Naive thymus-derived CD4-positive, alpha-beta T cell (primary cell): ENCODE data around the gene GSTCD. TPM values are rescaled to one million over a fixed set of nuclear protein-coding genes. Genes with fewer than 3 reads are reported as not detected.
"Not testable (repeated sequence)": the region's sequence is repeated elsewhere in the genome, so short reads cannot be mapped to it uniquely, and the experiment has no call there.

Source experiments
- ATAC-seq: fragments of 150-1000 bp; cut with Tn5 transposase; 2 replicates; pipeline ENCODE4 v1.10.0; 2021; ENCODE audit warnings: mild to moderate bottlenecking, moderate library complexity
- CTCF ChIA-PET: fragments of 350-600 bp; sonication (Branson Sonifier 250); formaldehyde crosslinking; loops from one replicate; lab custom pipeline; 2021; ENCODE audit warnings: antibody characterized with exemption; lab: Charles Lee
- POLR2A ChIA-PET: fragments of 350-600 bp; sonication (Branson Sonifier 250); formaldehyde crosslinking; loops from one replicate; lab custom pipeline; 2021; ENCODE audit warnings: antibody characterized with exemption, inconsistent platforms; lab: Charles Lee
- DNase-seq, 9 donors: peaks; one replicate each; pipeline versions ENCODE4 v3.0.0 to v3.0.0-alpha.2; 2020 to 2022; ENCODE audit warnings: mixed read lengths in 1 of 9
- H3K27ac ChIP-seq: one replicate; pipeline ENCODE4 v1.7.0; 2013; ENCODE audit warnings: mild to moderate bottlenecking, low read depth, low read length, moderate library complexity
- H3K27me3 ChIP-seq, 2 donors: one replicate each; pipeline ENCODE4 v1.7.0; 2013; ENCODE audit warnings: low read length in 2 of 2, mild to moderate bottlenecking in 2 of 2, moderate library complexity in 2 of 2; ENCODE audit not compliant: control insufficient read depth in 2 of 2, insufficient read depth in 2 of 2
- H3K36me3 ChIP-seq, 3 experiments: 1 replicate in 2 of 3; 2 replicates in 1 of 3; pipeline ENCODE4 v1.7.0; 2013; ENCODE audit warnings: low read length in 3 of 3, mild to moderate bottlenecking in 3 of 3, moderate library complexity in 1 of 3; ENCODE audit not compliant: insufficient read depth in 3 of 3, control insufficient read depth in 2 of 3
- H3K4me1 ChIP-seq, 2 donors: one replicate each; pipeline ENCODE4 v1.7.0; 2013; ENCODE audit warnings: low read length in 2 of 2, mild to moderate bottlenecking in 2 of 2, moderate library complexity in 1 of 2; ENCODE audit not compliant: control insufficient read depth in 2 of 2, insufficient read depth in 2 of 2
- H3K4me3 ChIP-seq: 2 replicates; pipeline ENCODE4 v1.7.0; 2013; ENCODE audit warnings: mild to moderate bottlenecking, low read length
- H3K9me3 ChIP-seq, 3 experiments: 1 replicate in 2 of 3; 2 replicates in 1 of 3; pipeline ENCODE4 v1.7.0; 2013; ENCODE audit warnings: low read length in 3 of 3; ENCODE audit not compliant: control insufficient read depth in 2 of 3
- H3K27ac Mint-ChIP-seq, 9 donors: one replicate each; pipeline ENCODE4 v1.8.0; 2020 to 2022; ENCODE audit warnings: mixed read lengths in 9 of 9, mild to moderate bottlenecking in 8 of 9, moderate library complexity in 5 of 9, inconsistent platforms in 2 of 9
- H3K27me3 Mint-ChIP-seq, 5 donors: one replicate each; pipeline ENCODE4 v1.8.0; 2021 to 2022; ENCODE audit warnings: mixed read lengths in 5 of 5, mild to moderate bottlenecking in 1 of 5
- H3K36me3 Mint-ChIP-seq, 5 donors: one replicate each; pipeline ENCODE4 v1.8.0; 2020 to 2022; ENCODE audit warnings: mixed read lengths in 5 of 5, mild to moderate bottlenecking in 3 of 5, inconsistent platforms in 1 of 5
- H3K4me1 Mint-ChIP-seq, 7 donors: one replicate each; pipeline ENCODE4 v1.8.0; 2020 to 2022; ENCODE audit warnings: mixed read lengths in 7 of 7, mild to moderate bottlenecking in 3 of 7, inconsistent platforms in 1 of 7
- H3K4me3 Mint-ChIP-seq, 10 donors: one replicate each; pipeline ENCODE4 v1.8.0; 2020 to 2022; ENCODE audit warnings: mild to moderate bottlenecking in 10 of 10, mixed read lengths in 10 of 10, moderate library complexity in 6 of 10, inconsistent platforms in 2 of 10
- H3K9me3 Mint-ChIP-seq, 11 donors: one replicate each; pipeline ENCODE4 v1.8.0; 2020 to 2022; ENCODE audit warnings: mixed read lengths in 11 of 11, mild to moderate bottlenecking in 4 of 11, inconsistent platforms in 1 of 11, moderate library complexity in 1 of 11
- intact Hi-C, 2 donors: fragments of 100-400 bp; cut with micrococcal nuclease; formaldehyde crosslinking; loops; one replicate each; pipeline ENCODE4 v1.15.1; 2023
- polyA plus RNA-seq, 2 donors: library from polyadenylated mRNA; unstranded; fragments of 300-500 nt; fragmentation: Illumina TruSeq; gene quantifications; one replicate each; pipeline ENCODE4 v1.2.3, GENCODE V29; 2021
- total RNA-seq, 6 experiments: library from RNA in 5 of 6; stranded (reverse) in 5 of 6; gene quantifications; 1 replicate in 5 of 6; 2 replicates in 1 of 6; pipeline ENCODE4 v1.2.3 and lab custom pipeline; 2021 to 2026

GSTCD gene
- total and polyA plus RNA-seq, 7 experiments from 2014 or later = 3.8 to 9.2 (median 5.8) TPM

DNA sequence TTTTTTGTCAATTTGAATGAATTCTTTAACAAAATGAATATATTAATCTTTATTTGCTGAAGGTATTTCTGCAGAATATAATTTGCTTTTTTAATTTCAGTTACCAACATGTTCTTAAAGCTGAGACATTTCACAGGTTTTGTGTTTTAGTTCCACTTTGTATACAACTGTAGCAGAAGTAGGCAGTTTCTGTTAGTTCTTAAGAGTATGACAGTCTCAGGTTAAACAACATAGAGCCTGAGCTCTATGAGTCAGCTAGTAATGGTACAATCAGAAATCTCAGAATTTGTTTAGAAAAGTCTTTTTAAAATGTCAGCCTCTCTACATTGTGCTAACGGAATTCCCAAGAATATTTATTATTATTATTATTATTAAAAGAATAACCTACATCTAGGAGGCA lies 50.4 kb downstream of the GSTCD start:
- Mint-ChIP-seq H3K27me3 (no peaks in the 10 kb centered on the region), H3K4me3 (no peak overlapping the region), H3K4me1 (peaks cover 0 to 1% (median 0%) of the 10 kb centered on the region in 7 donors), H3K36me3 (peaks cover 0 to 3% (median 0%) of the 10 kb centered on the region in 5 donors), H3K27ac (no peak overlapping the region), H3K9me3 (no peaks in the 10 kb centered on the region)
- H3K27ac ChIP-seq = no peak overlapping the region
- intact Hi-C loops = no loop called here
- no peaks in the 10 kb centered on the region for H3K27me3 ChIP-seq
- DNase-seq = no peak
- H3K4me1 ChIP-seq = no peaks in the 10 kb centered on the region
- POLR2A ChIA-PET = no interaction called here
- CTCF ChIA-PET = no interaction called here
- H3K9me3 ChIP-seq = no peaks in the 10 kb centered on the region
- H3K4me3 ChIP-seq = no peak overlapping the region
- ATAC-seq = no peak
- H3K36me3 ChIP-seq = no peaks in the 10 kb centered on the region

DNA sequence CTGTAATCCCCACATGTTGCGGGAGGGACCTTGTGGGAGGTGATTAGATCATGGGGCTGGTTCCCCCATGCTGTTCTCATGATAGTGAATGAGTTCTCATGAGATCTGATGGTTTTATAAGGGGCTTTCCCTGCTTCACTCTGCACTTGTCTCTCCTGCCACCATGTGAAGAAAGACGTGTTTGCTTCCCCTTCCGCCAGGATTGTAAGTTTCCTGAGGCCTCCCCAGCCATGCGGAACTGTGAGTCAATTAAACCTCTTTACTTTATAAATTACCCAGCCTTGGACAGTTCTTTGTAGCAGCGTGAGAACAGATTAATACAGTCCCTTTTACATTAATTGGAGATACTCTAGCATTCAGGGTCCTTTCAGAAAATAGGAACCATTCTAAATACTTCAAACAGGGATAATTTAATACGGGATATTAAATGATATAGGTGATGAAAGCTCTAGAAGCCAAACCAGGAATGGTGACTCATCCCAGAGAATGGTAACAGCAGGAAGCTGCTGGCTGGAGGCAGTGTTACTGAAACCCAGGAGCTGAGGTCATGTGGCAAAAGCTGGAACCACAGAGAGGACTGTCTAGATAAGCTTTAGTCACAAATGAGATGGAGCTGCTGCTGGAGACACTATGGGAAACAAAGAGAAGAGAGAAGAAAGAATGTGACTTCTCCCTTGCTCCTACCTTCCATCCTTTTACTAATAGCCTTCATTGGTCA lies 57.3 kb downstream of the GSTCD start:
- no peaks in the 10 kb centered on the region for H3K4me1 Mint-ChIP-seq
- intact Hi-C loops = no loop called here

DNA sequence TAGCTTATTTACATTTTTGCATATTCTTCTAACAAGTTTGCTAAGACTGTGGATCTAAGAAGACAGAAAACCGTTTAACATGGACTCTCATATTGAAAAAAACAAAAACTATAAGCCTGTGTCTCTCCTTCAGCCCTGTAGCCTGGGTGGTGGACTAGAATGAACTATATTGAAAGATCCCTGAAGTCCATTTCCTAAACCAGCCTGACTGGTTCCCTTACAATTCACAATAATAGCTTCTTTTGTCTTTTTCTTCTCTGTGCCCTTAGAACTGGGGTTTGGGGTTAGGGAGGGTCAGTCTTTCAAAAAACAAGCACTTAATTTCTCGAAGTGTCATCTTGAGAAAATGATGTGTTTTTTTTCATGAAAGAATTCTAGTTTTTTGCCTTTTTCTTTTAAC lies 59.0 kb downstream of the GSTCD start:
- H3K27me3 Mint-ChIP-seq = no peaks in the 10 kb centered on the region
- intact Hi-C loops = no loop called here
- H3K27me3 ChIP-seq = no peaks in the 10 kb centered on the region
- H3K9me3 Mint-ChIP-seq = peaks cover 0 to 24% (median 10%) of the 10 kb centered on the region in 11 donors
- H3K4me1 ChIP-seq = no peaks in the 10 kb centered on the region
- H3K27ac Mint-ChIP-seq = no peak overlapping the region
- CTCF ChIA-PET = interaction anchor here (0.7 kb wide), 1 partner anchor 69 kb away, joined by 4 read pairs; no protein-coding TSS in a partner anchor
- H3K27ac ChIP-seq = no peak overlapping the region
- no peaks in the 10 kb centered on the region for H3K4me1 Mint-ChIP-seq
- DNase-seq = no peak
- no peak overlapping the region for H3K4me3 ChIP-seq
- no peaks in the 10 kb centered on the region for H3K9me3 ChIP-seq
- H3K36me3 Mint-ChIP-seq = peaks cover 4 to 29% (median 16%) of the 10 kb centered on the region in 5 donors
- no peak overlapping the region for H3K4me3 Mint-ChIP-seq
- POLR2A ChIA-PET = no interaction called here
- no peak for ATAC-seq
- H3K36me3 ChIP-seq = no peaks in the 10 kb centered on the region

More for the DNA sequence above, 57.3 kb downstream of the GSTCD start:
- no peak for DNase-seq
- H3K4me1 ChIP-seq = no peaks in the 10 kb centered on the region
- H3K27ac ChIP-seq = no peak overlapping the region
- no peaks in the 10 kb centered on the region for H3K27me3 ChIP-seq
- H3K4me3 ChIP-seq = no peak overlapping the region
- CTCF ChIA-PET = no interaction called here
- no peaks in the 10 kb centered on the region for H3K27me3 Mint-ChIP-seq
- H3K9me3 ChIP-seq = no peaks in the 10 kb centered on the region
- peaks cover 0 to 11% (median 2%) of the 10 kb centered on the region in 11 donors for H3K9me3 Mint-ChIP-seq
- POLR2A ChIA-PET = no interaction called here
- no peaks in the 10 kb centered on the region for H3K36me3 ChIP-seq
- no peak for ATAC-seq
- H3K27ac Mint-ChIP-seq = no peak overlapping the region
- H3K4me3 Mint-ChIP-seq = no peak overlapping the region
- H3K36me3 Mint-ChIP-seq = peaks cover 0 to 16% (median 4%) of the 10 kb centered on the region in 5 donors

DNA sequence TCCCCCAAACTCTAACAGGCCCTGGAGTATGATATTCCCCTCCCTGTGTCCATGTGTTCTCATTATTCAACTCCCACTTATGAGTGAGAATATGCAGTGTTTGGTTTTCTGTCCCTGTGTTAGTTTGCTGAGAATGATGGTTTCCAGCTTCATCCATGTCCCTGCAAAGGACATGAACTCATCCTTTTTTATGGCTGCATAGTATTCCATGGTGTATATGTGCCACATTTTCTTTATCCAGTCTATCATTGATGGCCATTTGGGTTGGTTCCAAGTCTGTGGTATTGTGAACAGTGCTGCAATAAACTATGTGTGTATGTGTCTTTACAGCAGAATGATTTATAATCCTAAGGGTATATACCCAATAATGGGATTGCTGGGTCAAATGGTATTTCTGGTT lies 61.9 kb downstream of the GSTCD start:
- H3K27me3 ChIP-seq, H3K27ac Mint-ChIP-seq, H3K4me1 Mint-ChIP-seq, H3K9me3 ChIP-seq, intact Hi-C loops, H3K27ac ChIP-seq, CTCF ChIA-PET, H3K4me3 Mint-ChIP-seq, ATAC-seq, H3K27me3 Mint-ChIP-seq, H3K4me3 ChIP-seq, H3K4me1 ChIP-seq, H3K36me3 ChIP-seq, POLR2A ChIA-PET, DNase-seq: not testable (repeated sequence)
- H3K36me3 Mint-ChIP-seq = peaks cover 4 to 52% (median 40%) of the 10 kb centered on the region in 5 donors
- H3K9me3 Mint-ChIP-seq = peaks cover 0 to 35% (median 11%) of the 10 kb centered on the region in 11 donors

DNA sequence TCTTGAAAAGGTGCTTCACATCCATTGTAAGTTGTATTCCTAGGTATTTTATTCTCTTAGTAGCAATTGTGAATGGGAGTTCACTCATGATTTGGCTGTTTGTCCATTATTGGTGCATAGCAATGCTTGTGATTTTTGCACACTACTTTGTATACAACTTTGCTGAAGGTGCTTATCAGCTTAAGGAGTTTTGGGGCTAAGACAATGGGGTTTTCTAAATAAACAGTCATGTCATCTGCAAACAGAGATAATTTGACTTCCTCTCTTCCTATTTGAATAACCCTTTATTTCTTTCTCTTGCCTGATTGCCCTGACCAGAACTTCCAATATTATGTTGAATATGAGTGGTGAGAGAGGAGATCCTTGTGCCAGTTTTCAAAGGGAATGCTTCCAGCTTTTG lies 63.5 kb downstream of the GSTCD start:
- H3K4me3 ChIP-seq, ATAC-seq, H3K27me3 ChIP-seq, H3K27ac Mint-ChIP-seq, POLR2A ChIA-PET, H3K4me3 Mint-ChIP-seq, DNase-seq, intact Hi-C loops, CTCF ChIA-PET, H3K36me3 ChIP-seq, H3K27ac ChIP-seq, H3K9me3 ChIP-seq, H3K27me3 Mint-ChIP-seq, H3K4me1 ChIP-seq, H3K4me1 Mint-ChIP-seq: not testable (repeated sequence)
- Mint-ChIP-seq H3K9me3 (peaks cover 0 to 35% (median 11%) of the 10 kb centered on the region in 11 donors), H3K36me3 (peaks cover 4 to 57% (median 41%) of the 10 kb centered on the region in 5 donors)

DNA sequence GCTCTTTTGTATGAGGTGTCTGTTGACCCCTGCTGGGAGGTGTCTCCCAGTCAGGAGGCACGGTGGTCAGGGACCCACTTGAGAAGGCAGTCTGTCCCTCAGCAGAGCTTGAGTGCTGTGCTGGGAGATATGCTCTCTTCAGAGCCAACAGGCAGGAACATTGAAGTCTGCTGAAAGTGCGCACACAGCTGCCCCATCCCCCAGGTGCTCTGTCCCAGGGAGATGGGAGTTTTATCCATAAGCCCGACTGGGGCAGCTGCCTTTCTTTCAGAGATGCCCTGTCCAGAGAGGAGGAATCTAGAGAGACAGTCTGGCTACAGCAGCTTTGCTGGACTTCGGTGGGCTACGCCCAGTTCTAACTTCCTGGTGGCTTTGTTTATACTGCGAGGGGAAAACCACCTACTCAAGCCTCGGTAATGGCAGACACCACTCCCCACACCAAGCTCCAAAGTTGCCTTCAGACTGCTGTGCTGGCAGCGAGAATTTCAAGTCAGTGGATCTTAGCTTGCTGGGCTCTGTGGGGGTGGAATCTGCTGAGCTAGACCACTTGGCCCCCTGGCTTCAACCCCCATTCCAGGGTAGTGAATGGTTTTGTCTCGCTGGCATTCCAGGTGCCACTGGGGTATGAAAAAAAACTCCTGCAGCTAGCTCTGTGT lies 67.3 kb downstream of the GSTCD start:
- intact Hi-C loops, H3K27ac Mint-ChIP-seq, H3K4me1 ChIP-seq: not testable (repeated sequence)

More for the DNA sequence above, 67.3 kb downstream of the GSTCD start:
- CTCF ChIA-PET, DNase-seq, POLR2A ChIA-PET, H3K4me3 Mint-ChIP-seq, H3K4me3 ChIP-seq, H3K9me3 ChIP-seq, H3K4me1 Mint-ChIP-seq, H3K27me3 Mint-ChIP-seq, ATAC-seq, H3K36me3 ChIP-seq, H3K27me3 ChIP-seq, H3K27ac ChIP-seq: not testable (repeated sequence)
- peaks cover 2 to 43% (median 37%) of the 10 kb centered on the region in 5 donors for H3K36me3 Mint-ChIP-seq
- peaks cover 0 to 31% (median 10%) of the 10 kb centered on the region in 11 donors for H3K9me3 Mint-ChIP-seq
